EH (cell line): ENCODE measurements around the gene RYR2.
"Not testable (repeated sequence)": the region's sequence is repeated elsewhere in the genome, so short reads cannot be mapped to it uniquely, and the experiment has no call there.

ENCODE experiments used
- DNase-seq: peaks from one replicate; pipeline ENCODE4 v3.0.0-alpha.2; 2015; ENCODE audit warnings: low read depth

The RYR2 gene

GRCh38 chr1:237084341-237085077 lies 42.5 kb downstream of the RYR2 start:
- no peak for DNase-seq

GRCh38 chr1:237091691-237092090 lies 49.7 kb downstream of the RYR2 start:
- no peak for DNase-seq

- DNase-seq = no peak
Observed at GRCh38 chr1:237093691-237094090, 51.7 kb downstream of the RYR2 start.

- DNase-seq = no peak
Observed at GRCh38 chr1:237098541-237098940, 56.6 kb downstream of the RYR2 start.

GRCh38 chr1:237103021-237103420 lies 61.0 kb downstream of the RYR2 start:
- no peak for DNase-seq

GRCh38 chr1:237104096-237104495 lies 62.1 kb downstream of the RYR2 start:
- no peak for DNase-seq

GRCh38 chr1:237105826-237106225 lies 63.8 kb downstream of the RYR2 start:
- no peak for DNase-seq

GRCh38 chr1:237108297-237109040 lies 66.5 kb downstream of the RYR2 start:
- no peak for DNase-seq

- no peak for DNase-seq
Observed at GRCh38 chr1:237111807-237112206, 69.8 kb downstream of the RYR2 start.

- no peak for DNase-seq
Observed at GRCh38 chr1:237112663-237113062, 70.7 kb downstream of the RYR2 start.

- DNase-seq = no peak
Observed at GRCh38 chr1:237115035-237115434, 73.1 kb downstream of the RYR2 start.

GRCh38 chr1:237119091-237119490 lies 77.1 kb downstream of the RYR2 start:
- no peak for DNase-seq

GRCh38 chr1:237120683-237121082 lies 78.7 kb downstream of the RYR2 start:
- DNase-seq = no peak

- no peak for DNase-seq
Observed at GRCh38 chr1:237124856-237125462, 83.0 kb downstream of the RYR2 start.

GRCh38 chr1:237126180-237126579 lies 84.2 kb downstream of the RYR2 start:
- DNase-seq = no peak

GRCh38 chr1:237127301-237127700 lies 85.3 kb downstream of the RYR2 start:
- DNase-seq = not testable (repeated sequence)

- no peak for DNase-seq
Observed at GRCh38 chr1:237133921-237134320, 91.9 kb downstream of the RYR2 start.

- DNase-seq = no peak
Observed at GRCh38 chr1:237134929-237135328, 92.9 kb downstream of the RYR2 start.

- no peak for DNase-seq
Observed at GRCh38 chr1:237138551-237138950, 96.6 kb downstream of the RYR2 start.

GRCh38 chr1:237139732-237140131 lies 97.7 kb downstream of the RYR2 start:
- DNase-seq = no peak

GRCh38 chr1:237140986-237141385 lies 99.0 kb downstream of the RYR2 start:
- DNase-seq = no peak

GRCh38 chr1:237141502-237141901 lies 99.5 kb downstream of the RYR2 start:
- DNase-seq = no peak
